Kidney (tissue), 14 donors: ENCODE data around the gene AMTN. TPM values are rescaled to one million over a fixed set of nuclear protein-coding genes. Genes with fewer than 3 reads are reported as not detected.
A peak's percentile ranks its signal among the peaks of the same experiment; 100 is the strongest.

ENCODE experiments used
- DNase-seq, 5 donors: peaks; one replicate each; pipeline ENCODE4 v3.0.0-alpha.2; 2013 to 2020
- FAIRE-seq: peaks from 2 replicates; lab custom pipeline; 2012; peaks lifted over from hg19 to GRCh38; lab: Jason Lieb, UNC
- H3K27ac ChIP-seq, 2 donors: one replicate each; pipeline ENCODE4 v1.7.0; 2013; ENCODE audit warnings: low read depth in 2 of 2, low read length in 2 of 2, inconsistent platforms in 1 of 2
- H3K27me3 ChIP-seq: one replicate; pipeline ENCODE4 v1.7.1; 2013; ENCODE audit warnings: low read length, inconsistent platforms; ENCODE audit not compliant: control insufficient read depth, insufficient read depth
- H3K36me3 ChIP-seq, 3 donors: one replicate each; pipeline versions ENCODE4 v1.7.0 to v1.7.1; 2013; ENCODE audit warnings: low read length in 3 of 3, control low read depth in 1 of 3, inconsistent platforms in 1 of 3; ENCODE audit not compliant: insufficient read depth in 3 of 3, control insufficient read depth in 2 of 3
- H3K4me1 ChIP-seq, 3 donors: one replicate each; pipeline versions ENCODE4 v1.7.0 to v1.7.1; 2013; ENCODE audit warnings: low read length in 3 of 3, inconsistent platforms in 1 of 3, low read depth in 1 of 3; ENCODE audit not compliant: control insufficient read depth in 2 of 3, insufficient read depth in 2 of 3
- H3K4me3 ChIP-seq, 3 donors: one replicate each; pipeline versions ENCODE4 v1.7.0 to v1.8.1; 2013; ENCODE audit warnings: low read length in 3 of 3, control low read depth in 1 of 3, inconsistent platforms in 1 of 3
- H3K9ac ChIP-seq, 3 donors: one replicate each; pipeline versions ENCODE4 v1.7.0 to v1.7.1; 2013; ENCODE audit warnings: low read length in 3 of 3, control low read depth in 1 of 3, inconsistent platforms in 1 of 3
- H3K9me3 ChIP-seq, 3 donors: one replicate each; pipeline versions ENCODE4 v1.7.0 to v1.7.1; 2013; ENCODE audit warnings: low read length in 3 of 3, control low read depth in 1 of 3, inconsistent platforms in 1 of 3; ENCODE audit not compliant: control insufficient read depth in 2 of 3, insufficient read depth in 1 of 3
- CTCF ChIP-seq: IDR thresholded peaks from 3 replicates; pipeline ENCODE4 v1.5.1; 2012; ENCODE audit warnings: mild to moderate bottlenecking, moderate library complexity, borderline replicate concordance; ENCODE audit not compliant: insufficient read depth; ENCODE audit errors: extremely low read depth
- intact Hi-C: fragments of 100-400 bp; cut with DNase I; formaldehyde crosslinking; loops from one replicate; pipeline ENCODE4 v1.11.1; 2022
- polyA plus RNA-seq: library from polyadenylated mRNA; stranded (reverse); fragments of 350-450 nt; fragmentation: Illumina TruSeq; extraction: RNeasy Lipid Tissue Mini Kit (QIAGEN cat#74804); gene quantifications from one replicate; pipeline ENCODE4 v1.2.3, GENCODE V29; 2014; ENCODE audit warnings: low read depth, low replicate concordance; ENCODE audit not compliant: insufficient read depth
- total RNA-seq: library from RNA; stranded (reverse); fragmentation: NEBNext Ultra II Directional; extraction: Animal tissue kit (Norgen Biotek cat#: 25700); gene quantifications from one replicate; pipeline ENCODE4 v1.2.1, GENCODE V29; 2021
- donor health status: control.
- donor health status: control.
- donor health status: control.
- donor health status: control.
- donor health status: control.
- donor health status: DM: yes; HTN: yes; CAD: no.
- donor health status: Normal renal cell carcinoma (clear cell type).

AMTN gene
- total and polyA plus RNA-seq, 2 donors from 2014 or later = not detected

- H3K36me3 ChIP-seq = no peaks in the 10 kb centered on the region
- H3K27ac ChIP-seq = no peak overlapping the region
- intact Hi-C loops = no loop called here
- no peaks in the 10 kb centered on the region for H3K27me3 ChIP-seq
- H3K4me3 ChIP-seq = no peak overlapping the region
- TF ChIP-seq CTCF = peak; percentile 63
- no peak overlapping the region for H3K9ac ChIP-seq
- H3K9me3 ChIP-seq = no peaks in the 10 kb centered on the region
- DNase-seq (peak; percentile 60 to 72 (median 69)), FAIRE-seq (peak; percentile 32)
- no peaks in the 10 kb centered on the region for H3K4me1 ChIP-seq
Observed at GRCh38 chr4:70505151-70505748, 13.1 kb upstream of the AMTN start.

GRCh38 chr4:70508801-70509200 lies 9.6 kb upstream of the AMTN start:
- H3K4me1 ChIP-seq = no peaks in the 10 kb centered on the region
- FAIRE-seq = no peak
- no peaks in the 10 kb centered on the region for H3K36me3 ChIP-seq
- no peaks in the 10 kb centered on the region for H3K9me3 ChIP-seq
- H3K27ac ChIP-seq = no peak overlapping the region
- no peaks in the 10 kb centered on the region for H3K27me3 ChIP-seq
- no peak overlapping the region for H3K9ac ChIP-seq
- TF ChIP-seq CTCF = no peak
- no peak for DNase-seq
- H3K4me3 ChIP-seq = no peak overlapping the region
- intact Hi-C loops = no loop called here

GRCh38 chr4:70511365-70511764 lies 7.0 kb upstream of the AMTN start:
- no peaks in the 10 kb centered on the region for H3K9me3 ChIP-seq
- DNase-seq = no peak
- TF ChIP-seq CTCF = no peak
- no peak for FAIRE-seq
- no peaks in the 10 kb centered on the region for H3K36me3 ChIP-seq
- H3K27me3 ChIP-seq = no peaks in the 10 kb centered on the region
- H3K4me1 ChIP-seq = no peaks in the 10 kb centered on the region
- H3K9ac ChIP-seq = no peak overlapping the region
- no peak overlapping the region for H3K4me3 ChIP-seq
- intact Hi-C loops = no loop called here
- H3K27ac ChIP-seq = no peak overlapping the region
